Hepatocyte (in vitro differentiated cells): Measurements from ENCODE around the gene ADIPOR2. TPM values are rescaled to one million over a fixed set of nuclear protein-coding genes. Genes with fewer than 3 reads are reported as not detected.

ENCODE experiments used
- DNase-seq: peaks from one replicate; pipeline ENCODE4 v3.0.0-alpha.2; 2016; ENCODE audit warnings: low spot score
- H2AFZ ChIP-seq: fragments of 200-600 bp; sonication (generic); 2 replicates; pipeline ENCODE4 v1.6.0; 2016; ENCODE audit warnings: antibody characterized with exemption, mild to moderate bottlenecking
- H3K27ac ChIP-seq: fragments of 200-600 bp; sonication (generic); 2 replicates; pipeline ENCODE4 v1.5.1; 2016; ENCODE audit warnings: mild to moderate bottlenecking
- H3K27me3 ChIP-seq: fragments of 200-600 bp; sonication (generic); 2 replicates; pipeline ENCODE4 v1.6.1; 2016
- H3K36me3 ChIP-seq: fragments of 200-600 bp; sonication (generic); replicated peaks from 2 replicates; pipeline ENCODE4 v1.5.1; 2016; ENCODE audit warnings: low read depth; ENCODE audit not compliant: insufficient read depth
- H3K4me1 ChIP-seq: fragments of 200-600 bp; sonication (generic); 2 replicates; pipeline ENCODE4 v1.5.1; 2016; ENCODE audit warnings: mild to moderate bottlenecking, moderate library complexity; ENCODE audit not compliant: insufficient read depth
- H3K4me2 ChIP-seq: fragments of 200-600 bp; sonication (generic); 2 replicates; pipeline ENCODE4 v1.6.0; 2016
- H3K4me3 ChIP-seq: fragments of 200-600 bp; sonication (generic); 2 replicates; pipeline ENCODE4 v1.5.1; 2016; ENCODE audit warnings: mild to moderate bottlenecking
- H3K79me2 ChIP-seq: fragments of 200-600 bp; sonication (generic); 2 replicates; pipeline ENCODE4 v1.6.0; 2017; ENCODE audit warnings: mild to moderate bottlenecking
- H3K9me2 ChIP-seq: fragments of 200-600 bp; sonication (generic); replicated peaks from 2 replicates; pipeline ENCODE4 v1.6.0; 2017; ENCODE audit warnings: mild to moderate bottlenecking; ENCODE audit not compliant: insufficient read depth
- H3K9me3 ChIP-seq: fragments of 200-600 bp; sonication (generic); 2 replicates; pipeline ENCODE4 v1.5.1; 2016; ENCODE audit warnings: low read depth, mild to moderate bottlenecking
- H4K20me1 ChIP-seq: fragments of 200-600 bp; sonication (generic); 2 replicates; pipeline ENCODE4 v1.6.0; 2016; ENCODE audit warnings: mild to moderate bottlenecking; ENCODE audit not compliant: insufficient read depth, poor library complexity, severe bottlenecking
- CTCF ChIP-seq: fragments of 200-600 bp; sonication (generic); IDR thresholded peaks from 2 replicates; pipeline ENCODE4 v1.5.1; 2016; ENCODE audit warnings: antibody characterized with exemption, mild to moderate bottlenecking; ENCODE audit not compliant: poor library complexity
- EZH2 ChIP-seq: fragments of 200-600 bp; sonication (generic); IDR thresholded peaks from 2 replicates; pipeline ENCODE4 v1.6.1; 2016; ENCODE audit warnings: antibody characterized with exemption, mild to moderate bottlenecking, borderline replicate concordance
- EZH2phosphoT487 ChIP-seq: fragments of 200-600 bp; sonication (generic); IDR thresholded peaks from one replicate; pipeline ENCODE4 v1.6.1; 2018; ENCODE audit warnings: antibody characterized with exemption, mild to moderate bottlenecking, low read depth, moderate library complexity; ENCODE audit not compliant: unreplicated experiment, severe bottlenecking
- WGBS: methylation state at CpG from one replicate; pipeline ENCODE4 v1.1.6; 2016; ENCODE audit warnings: low lambda C conversion rate; ENCODE audit errors: missing lambda C conversion rate; 5-methylcytosine and 5-hydroxymethylcytosine counted together
- polyA plus RNA-seq: library from polyadenylated mRNA; unstranded; fragments of >200 nt; fragmentation: Nextera tagmentation; extraction: Ambion mirVana; gene quantifications from 2 replicates; pipeline ENCODE4 v1.2.1, GENCODE V29; 2016
- total RNA-seq: library from RNA; depleted of rRNA; stranded (reverse); fragments of >200 nt; gene quantifications from 2 replicates; pipeline ENCODE4 v1.2.3, GENCODE V29; 2014

Gene ADIPOR2
- total and polyA plus RNA-seq, 2 experiments from 2014 or later, result 10.4 to 47.3 TPM

GRCh38 chr12:1747609-1748008 lies 56.7 kb downstream of the ADIPOR2 start:
- H3K27ac ChIP-seq, result no peak overlapping the region
- H3K36me3 ChIP-seq, result no peaks in the 10 kb centered on the region
- TF ChIP-seq EZH2phosphoT487 (no peak), CTCF (no peak), EZH2 (no peak)
- H2AFZ ChIP-seq, result no peak overlapping the region
- H4K20me1 ChIP-seq, result peaks cover 4% of the 10 kb centered on the region
- H3K9me2 ChIP-seq, result no peaks in the 10 kb centered on the region
- H3K79me2 ChIP-seq, result peaks cover 94% of the 10 kb centered on the region
- peaks cover 11% of the 10 kb centered on the region for H3K9me3 ChIP-seq
- H3K27me3 ChIP-seq, result no peaks in the 10 kb centered on the region
- H3K4me1 ChIP-seq, result no peaks in the 10 kb centered on the region
- no peak overlapping the region for H3K4me3 ChIP-seq
- no peak overlapping the region for H3K4me2 ChIP-seq
- DNase-seq, result no peak
- WGBS, result 89% methylated on average over 2 of the region's 2 CpGs

- H3K4me2 ChIP-seq, result no peak overlapping the region
- no peaks in the 10 kb centered on the region for H3K36me3 ChIP-seq
- H3K4me1 ChIP-seq, result no peaks in the 10 kb centered on the region
- H3K27ac ChIP-seq, result no peak overlapping the region
- no peak for DNase-seq
- no peak overlapping the region for H3K4me3 ChIP-seq
- no peak for TF ChIP-seq CTCF
- TF ChIP-seq EZH2phosphoT487, result no peak
- TF ChIP-seq EZH2, result no peak
- peaks cover 6% of the 10 kb centered on the region for H4K20me1 ChIP-seq
- no peaks in the 10 kb centered on the region for H3K27me3 ChIP-seq
- H3K9me3 ChIP-seq, result peaks cover 11% of the 10 kb centered on the region
- H3K79me2 ChIP-seq, result peaks cover 96% of the 10 kb centered on the region
- no peak overlapping the region for H2AFZ ChIP-seq
- 99% methylated on average over 5 of the region's 5 CpGs for WGBS
- no peaks in the 10 kb centered on the region for H3K9me2 ChIP-seq
These were observed 58.1 kb downstream of the ADIPOR2 start for GRCh38 chr12:1749019-1749418.

- Histone ChIP-seq H3K9me3 (peaks cover 11% of the 10 kb centered on the region), H3K9me2 (no peaks in the 10 kb centered on the region), H3K36me3 (no peaks in the 10 kb centered on the region), H4K20me1 (peaks cover 6% of the 10 kb centered on the region), H3K27me3 (no peaks in the 10 kb centered on the region), H3K4me2 (no peak overlapping the region), H3K4me1 (no peaks in the 10 kb centered on the region), H3K79me2 (peaks cover 85% of the 10 kb centered on the region), H3K27ac (no peak overlapping the region), H3K4me3 (no peak overlapping the region), H2AFZ (no peak overlapping the region)
- no peak for DNase-seq
- no peak for TF ChIP-seq EZH2
- no peak for TF ChIP-seq EZH2phosphoT487
- TF ChIP-seq CTCF, result no peak
- 96% methylated on average over 3 of the region's 3 CpGs for WGBS
These were observed 59.4 kb downstream of the ADIPOR2 start for GRCh38 chr12:1750300-1750699.

GRCh38 chr12:1758376-1758775 lies 67.5 kb downstream of the ADIPOR2 start:
- TF ChIP-seq EZH2, result no peak
- no peak for TF ChIP-seq CTCF
- no peak for TF ChIP-seq EZH2phosphoT487
- Histone ChIP-seq H4K20me1 (peaks cover 5% of the 10 kb centered on the region), H3K27ac (peak overlapping the region; percentile 22), H3K4me2 (no peak overlapping the region), H3K27me3 (no peaks in the 10 kb centered on the region), H2AFZ (no peak overlapping the region), H3K36me3 (no peaks in the 10 kb centered on the region), H3K4me3 (no peak overlapping the region), H3K79me2 (peaks cover 47% of the 10 kb centered on the region), H3K9me3 (no peaks in the 10 kb centered on the region), H3K9me2 (no peaks in the 10 kb centered on the region), H3K4me1 (peaks cover 8% of the 10 kb centered on the region)
- DNase-seq, result no peak
- WGBS, result 82% methylated on average over 2 of the region's 2 CpGs
